HG03469 (cell line): ENCODE results near the gene TRPT1.
"Not testable (repeated sequence)": the region's sequence is repeated elsewhere in the genome, so short reads cannot be mapped to it uniquely, and the experiment has no call there.

Experiments
- ATAC-seq: cut with Tn5 transposase; IDR thresholded peaks from one replicate; pipeline ENCODE4 v1.9.1; 2021; ENCODE audit warnings: mild to moderate bottlenecking, moderate library complexity, moderate number of reproducible peaks; ENCODE audit not compliant: unreplicated experiment

The TRPT1 gene

DNA sequence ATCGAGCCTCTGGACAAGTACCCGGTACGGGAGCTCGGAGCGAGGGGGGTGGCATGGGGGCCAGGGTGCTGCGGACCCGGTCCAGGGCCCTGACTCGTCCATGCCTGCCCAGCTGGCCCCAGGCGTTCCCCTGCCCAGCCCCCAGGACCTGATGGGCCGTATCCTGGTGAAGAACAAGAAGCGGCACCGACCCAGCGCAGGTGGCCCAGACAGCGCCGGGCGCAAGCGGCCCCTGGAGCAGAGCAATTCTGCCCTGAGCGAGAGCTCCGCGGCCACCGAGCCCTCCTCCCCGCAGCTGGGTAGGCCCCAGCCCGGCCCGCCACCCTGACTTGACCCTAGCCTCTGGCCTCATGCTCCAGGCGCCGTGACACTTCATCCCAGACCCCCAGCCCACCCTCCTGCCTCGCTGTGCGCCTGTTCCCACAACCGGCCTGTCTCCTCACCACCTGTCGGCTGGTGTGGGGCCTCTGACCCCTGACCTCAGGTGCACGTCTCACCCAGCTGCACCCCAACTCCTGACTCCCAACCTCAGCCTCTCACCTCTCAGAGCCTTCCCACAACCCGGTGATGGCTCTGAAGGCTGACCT lies 33.1 kb upstream of the TRPT1 start:
- no peak for ATAC-seq

DNA sequence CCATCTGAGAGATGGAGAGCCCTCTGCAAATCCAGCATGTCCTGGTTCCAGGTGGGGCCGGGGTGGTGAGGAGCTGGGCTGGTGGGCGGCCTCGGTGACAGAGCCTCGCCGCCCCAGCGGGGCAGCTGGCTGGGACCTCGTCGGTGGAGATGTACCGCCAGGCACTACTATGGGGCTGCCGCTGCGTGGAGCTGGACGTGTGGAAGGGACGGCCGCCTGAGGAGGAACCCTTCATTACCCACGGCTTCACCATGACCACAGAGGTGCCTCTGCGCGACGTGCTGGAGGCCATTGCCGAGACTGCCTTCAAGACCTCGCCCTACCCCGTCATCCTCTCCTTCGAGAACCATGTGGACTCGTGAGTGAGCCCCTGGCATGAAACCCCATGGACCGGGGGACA lies 32.4 kb upstream of the TRPT1 start:
- no peak for ATAC-seq

DNA sequence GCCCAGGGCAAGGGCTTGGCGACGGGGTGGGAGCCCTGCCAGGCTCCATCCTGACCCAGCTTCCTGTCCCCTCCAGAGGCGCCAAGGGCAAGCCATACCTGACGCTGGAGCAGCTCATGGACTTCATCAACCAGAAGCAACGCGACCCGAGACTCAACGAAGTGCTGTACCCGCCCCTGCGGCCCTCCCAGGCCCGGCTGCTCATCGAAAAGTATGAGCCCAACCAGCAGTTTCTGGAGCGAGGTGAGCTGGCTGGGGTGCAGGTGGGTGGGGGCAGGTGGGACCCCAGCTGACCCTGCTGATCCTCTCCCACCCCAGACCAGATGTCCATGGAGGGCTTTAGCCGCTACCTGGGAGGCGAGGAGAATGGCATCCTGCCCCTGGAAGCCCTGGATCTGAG lies 30.3 kb upstream of the TRPT1 start:
- ATAC-seq, result no peak

DNA sequence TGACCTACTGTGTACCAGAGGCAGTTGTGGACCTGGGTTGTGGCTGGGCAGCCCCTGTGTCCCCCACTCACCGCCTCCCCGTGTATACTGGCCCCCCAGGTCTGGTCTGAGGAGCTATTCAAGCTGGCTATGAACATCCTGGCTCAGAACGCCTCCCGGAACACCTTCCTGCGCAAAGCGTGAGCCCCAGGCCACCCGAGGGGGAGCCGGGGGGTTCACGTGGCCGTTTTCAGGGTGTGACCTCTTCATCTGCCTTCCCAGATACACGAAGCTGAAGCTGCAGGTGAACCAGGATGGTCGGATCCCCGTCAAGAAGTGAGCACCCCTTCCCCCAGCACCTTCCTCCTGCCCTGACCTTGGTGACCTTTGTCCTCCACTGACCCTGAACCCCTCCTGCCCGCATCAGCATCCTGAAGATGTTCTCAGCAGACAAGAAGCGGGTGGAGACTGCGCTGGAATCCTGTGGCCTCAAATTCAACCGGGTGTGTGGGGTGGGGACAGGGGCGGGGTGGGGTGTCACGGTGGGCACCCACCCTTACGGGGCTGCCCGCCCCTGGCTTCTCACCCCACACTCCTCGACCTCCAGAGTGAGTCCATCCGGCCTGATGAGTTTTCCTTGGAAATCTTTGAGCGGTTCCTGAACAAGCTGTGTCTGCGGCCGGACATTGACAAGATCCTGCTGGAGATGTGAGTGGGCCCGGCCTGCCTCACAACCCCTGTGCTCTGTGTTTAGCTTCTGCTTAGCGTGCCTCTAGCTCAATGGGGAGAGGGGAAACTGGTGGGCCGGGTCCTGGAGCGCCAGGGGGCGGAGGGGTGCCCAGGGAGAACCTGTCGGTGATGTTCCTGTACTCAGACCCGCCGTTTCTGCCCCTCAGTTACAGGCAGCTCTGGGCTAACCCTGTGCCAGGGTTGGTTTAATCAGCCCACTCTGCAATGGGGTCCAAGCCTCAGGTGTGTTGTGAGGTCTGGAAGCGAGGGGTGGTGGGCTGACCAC lies 29.4 kb upstream of the TRPT1 start:
- ATAC-seq, result no peak

GRCh38 chr11:64254326-64254725 lies 28.3 kb upstream of the TRPT1 start:
- no peak for ATAC-seq

DNA sequence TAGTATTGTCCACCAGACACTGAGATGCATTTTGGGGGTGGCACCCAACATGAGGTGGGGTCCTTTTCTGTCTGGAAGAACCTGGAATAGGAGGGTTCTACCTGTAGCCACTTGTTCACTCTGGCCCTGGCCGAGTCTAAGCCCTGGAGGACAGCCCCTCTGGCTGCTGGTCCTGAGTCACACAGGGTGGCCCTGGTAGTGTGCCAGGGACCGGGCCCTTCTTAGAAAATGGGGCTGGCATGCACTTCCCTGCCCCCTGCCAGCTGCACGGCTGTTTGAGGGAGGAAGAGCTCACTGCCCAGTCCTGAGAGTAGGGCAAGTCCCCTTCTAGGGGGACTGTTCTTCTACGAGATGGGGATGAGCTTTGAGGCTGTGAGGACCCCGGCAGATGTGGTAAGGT lies 27.5 kb upstream of the TRPT1 start:
- no peak for ATAC-seq

GRCh38 chr11:64253043-64253442 lies 27.1 kb upstream of the TRPT1 start:
- ATAC-seq, result no peak

DNA sequence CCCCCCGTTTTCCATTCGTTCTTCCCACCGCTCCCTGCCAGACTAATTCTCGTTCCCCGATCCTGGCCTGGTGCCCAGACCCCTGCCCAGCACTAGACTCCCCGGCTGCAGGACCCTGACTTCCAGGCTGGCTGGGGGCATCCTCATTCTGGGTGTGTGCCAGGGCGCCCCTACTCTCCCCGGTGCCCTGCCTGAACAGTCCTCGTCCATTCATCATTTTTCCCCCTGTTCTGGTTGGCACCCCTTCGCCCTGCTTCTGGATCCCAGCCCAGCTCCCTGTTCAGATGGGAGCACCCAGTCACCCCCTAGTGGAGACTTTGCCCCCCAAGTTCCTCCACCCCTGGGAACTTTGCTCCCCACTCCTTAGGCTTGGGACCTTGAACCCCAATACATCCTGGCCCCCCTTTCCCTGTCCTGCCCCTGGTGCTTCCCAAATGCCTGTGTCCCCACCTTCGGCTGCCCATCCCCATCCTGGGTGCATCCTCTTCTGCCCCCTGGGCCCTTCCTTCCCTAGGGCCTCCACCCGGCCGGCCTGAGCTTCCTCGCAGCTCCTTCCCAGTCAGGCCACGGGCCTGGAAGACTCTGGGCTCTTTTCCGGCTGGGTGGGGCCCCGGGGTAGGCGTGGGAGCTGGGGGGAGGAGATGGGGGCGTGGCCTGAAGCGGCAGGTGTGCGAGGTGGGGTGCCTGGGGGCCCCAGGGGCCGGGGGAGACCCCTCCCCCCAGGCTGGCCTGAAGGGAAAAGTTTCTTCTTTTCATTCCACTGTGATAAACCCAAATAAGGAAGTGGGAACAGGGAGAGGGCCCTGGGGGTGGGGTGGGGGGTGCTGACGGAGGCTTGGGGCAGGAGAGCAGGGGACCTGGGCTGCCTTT lies 26.3 kb upstream of the TRPT1 start:
- ATAC-seq, result no peak

GRCh38 chr11:64251753-64252002 lies 25.7 kb upstream of the TRPT1 start:
- no peak for ATAC-seq

DNA sequence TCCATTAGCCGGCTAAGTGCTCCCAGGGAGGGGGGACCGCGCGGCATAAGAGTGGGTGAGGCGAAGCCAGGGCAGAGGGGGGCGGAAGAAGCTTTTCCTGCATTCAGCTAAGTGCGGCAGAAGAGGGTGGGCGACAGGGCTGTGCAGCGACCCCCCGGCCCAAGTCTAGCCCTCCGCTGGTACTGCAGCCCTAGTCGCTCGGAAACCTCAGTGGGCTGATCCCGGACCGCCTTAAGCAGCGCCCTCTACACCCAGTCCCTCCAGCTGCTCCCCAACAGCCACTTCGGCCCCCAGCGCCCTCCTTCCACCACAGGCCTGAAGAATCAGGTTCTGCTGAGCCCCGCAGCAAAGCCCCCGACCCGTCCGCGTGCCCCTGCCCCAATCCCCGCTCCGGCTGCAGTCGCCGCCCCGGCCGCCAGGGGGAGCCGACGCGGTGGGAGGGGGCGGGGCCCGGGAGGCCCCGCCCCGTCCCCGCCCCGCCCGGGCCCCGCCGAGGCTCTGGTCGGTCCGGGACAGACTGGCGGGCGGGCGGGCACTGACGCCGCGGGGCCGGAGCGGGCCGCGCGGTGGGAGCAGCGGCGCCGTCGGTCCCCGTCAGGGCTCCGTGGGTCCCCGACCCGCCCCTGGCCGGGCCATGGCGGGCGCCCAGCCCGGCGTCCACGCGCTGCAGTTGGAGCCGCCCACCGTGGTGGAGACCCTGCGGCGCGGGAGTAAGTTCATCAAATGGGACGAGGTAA lies 25.2 kb upstream of the TRPT1 start, which contains the start of gene PLCB3:
Gene PLCB3 (plus strand): TSS at position 515 of the 737 bp plus-strand sequence. CDS start 120 bp downstream, at position 635.
- no peak for ATAC-seq

DNA sequence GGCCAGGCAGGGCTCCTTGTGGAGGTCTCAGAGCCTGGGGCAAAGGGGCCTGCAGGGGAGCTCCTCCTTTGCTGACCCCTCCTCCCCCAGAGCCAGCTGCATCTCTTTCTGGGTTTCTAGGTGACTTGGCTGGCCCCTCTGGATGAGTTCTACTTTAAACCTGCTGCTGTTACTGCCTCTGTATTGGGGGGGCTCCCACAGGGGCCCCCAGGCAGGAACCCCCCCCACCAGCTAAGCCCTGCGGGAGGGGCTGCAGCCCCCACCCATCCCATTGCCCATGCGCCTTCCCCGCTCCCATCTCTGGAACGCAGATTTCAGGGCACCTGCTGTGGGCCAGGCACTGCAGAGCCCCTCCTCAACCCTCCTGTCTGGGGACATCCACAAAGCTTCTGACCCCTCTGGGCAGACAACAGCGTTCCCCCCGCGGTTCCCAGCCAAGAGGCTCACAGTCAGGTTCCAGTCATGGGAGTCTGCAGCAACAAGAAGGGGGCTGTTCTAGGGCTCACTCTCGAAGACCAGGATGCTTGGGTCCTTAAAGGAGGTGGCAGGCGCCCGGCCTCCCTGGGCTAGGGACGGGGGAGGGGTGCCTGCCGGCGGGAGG lies 24.5 kb upstream of the TRPT1 start:
- ATAC-seq, result no peak

DNA sequence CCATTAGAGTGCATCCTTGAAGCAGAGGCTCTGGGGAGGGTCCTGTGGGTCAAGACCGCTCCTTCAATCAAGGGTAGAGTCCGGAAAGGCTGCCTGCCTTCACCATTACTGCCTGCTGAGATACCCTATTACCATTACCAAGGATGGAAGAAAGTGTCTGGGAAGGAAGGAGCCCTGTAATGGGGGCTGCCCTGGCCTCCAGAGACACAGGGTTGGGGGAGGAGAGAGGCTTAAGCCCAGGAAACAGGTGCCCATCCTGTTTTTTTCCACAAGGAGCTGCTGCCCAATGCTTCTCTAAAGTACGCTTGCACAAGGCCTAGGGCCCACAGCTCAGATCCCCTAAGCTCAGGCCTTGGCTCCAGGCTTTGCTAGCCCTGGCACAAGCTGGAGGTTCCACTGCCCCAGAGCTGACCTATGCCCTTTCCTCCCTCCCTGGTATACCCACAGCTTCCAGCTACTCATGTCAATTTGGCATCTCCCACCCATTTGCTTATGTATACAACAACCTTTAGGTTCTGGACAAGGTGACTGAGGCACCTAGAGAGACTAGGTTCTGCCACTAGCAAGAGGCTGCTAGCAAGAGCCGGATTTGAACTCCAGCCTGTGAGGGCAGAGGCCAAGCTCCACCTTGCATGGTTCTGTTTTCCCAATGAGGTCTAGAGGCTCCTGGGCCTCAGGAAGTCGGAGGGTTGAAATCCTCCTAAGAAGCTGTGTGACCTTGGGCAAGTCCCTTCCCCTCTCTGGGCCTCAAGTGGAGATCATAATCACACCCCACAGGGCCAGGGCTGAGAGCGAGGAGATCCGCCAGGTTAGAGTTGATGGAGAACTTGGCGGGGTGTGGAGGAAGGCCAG lies 23.8 kb upstream of the TRPT1 start:
- ATAC-seq, result no peak

GRCh38 chr11:64249038-64249437 lies 23.1 kb upstream of the TRPT1 start:
- ATAC-seq, result no peak

- ATAC-seq, result no peak
Observed at GRCh38 chr11:64248578-64248977, 22.6 kb upstream of the TRPT1 start.

DNA sequence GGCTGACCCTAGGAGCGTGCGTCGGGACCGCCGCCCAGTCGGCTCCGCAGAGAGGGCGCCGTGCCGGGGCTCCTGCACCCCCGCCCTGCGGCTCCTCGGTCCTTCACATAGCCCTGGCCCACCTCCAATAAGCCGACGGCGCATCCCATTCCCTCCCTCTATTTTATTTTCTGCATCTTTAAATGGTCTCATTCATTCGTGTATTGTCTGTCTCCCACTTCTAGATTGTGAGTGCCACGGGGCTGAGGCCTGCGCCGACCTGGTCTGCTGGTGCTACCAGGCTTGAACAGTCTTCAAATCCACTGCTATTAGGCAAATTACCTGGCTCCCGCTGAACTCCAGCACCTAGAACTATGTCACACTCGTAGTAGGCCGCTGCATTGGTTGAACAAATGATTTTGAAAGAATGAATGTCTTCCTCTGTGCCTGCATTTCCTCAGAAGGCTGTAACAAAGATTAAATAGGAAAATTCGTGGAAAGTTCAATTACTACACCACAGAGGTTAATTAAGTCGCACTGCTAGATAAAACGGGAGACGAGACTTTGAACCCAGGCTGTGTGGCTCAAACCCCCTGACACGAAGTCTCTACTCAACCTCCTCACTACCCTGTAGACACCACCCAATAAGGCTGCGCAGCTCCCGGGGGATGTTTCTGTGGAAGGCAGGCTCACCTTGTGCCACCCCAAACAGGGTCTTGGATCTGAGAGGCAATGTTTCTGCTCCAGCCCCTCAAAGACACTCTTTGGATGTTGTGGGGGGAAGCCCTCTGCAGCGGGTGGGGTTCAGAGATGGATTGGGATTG lies 21.9 kb upstream of the TRPT1 start:
- ATAC-seq, result no peak

GRCh38 chr11:64246871-64247728 lies 21.1 kb upstream of the TRPT1 start, which contains the start of gene PPP1R14B:
Gene PPP1R14B, minus strand, starts transcription at chr11:64246943. Its CDS starts 270 bp downstream, at chr11:64246673.
- ATAC-seq, result no peak

DNA sequence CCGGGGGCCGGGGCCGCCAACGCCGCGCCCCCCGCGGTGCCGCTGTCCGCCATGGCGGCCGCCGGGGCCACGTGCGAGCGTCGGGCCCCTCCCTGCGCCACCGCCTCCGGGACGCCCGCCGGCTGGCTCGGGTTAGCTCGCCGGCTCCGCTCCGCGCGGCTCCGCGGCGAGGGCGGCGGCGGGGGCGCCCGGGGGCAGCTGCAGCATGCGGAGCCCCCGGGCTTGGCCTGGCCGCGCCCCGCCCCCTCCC lies 20.6 kb upstream of the TRPT1 start:
- ATAC-seq, result not testable (repeated sequence)
